ENCODE results near the gene HDAC4. TPM values are rescaled to one million over a fixed set of nuclear protein-coding genes. Genes with fewer than 3 reads are reported as not detected.

Gene HDAC4
- total RNA-seq, 1 experiment from 2014 or later, result 47.6 TPM

- ChIA-PET POLR2A (no interaction called here), RAD21 (ENCODE audit: low non-redundant PET in 1 of 2, low total read pairs in 2 of 2, uncharacterized antibody in 2 of 2, unreplicated experiment in 2 of 2) (no interaction called here), CTCF (no interaction called here)
- H3K27ac ChIP-seq (ENCODE audit: low read depth, low read length), result no peak overlapping the region
- H4K20me1 ChIP-seq (ENCODE audit: insufficient read depth), result no peaks in the 10 kb centered on the region
- TF ChIP-seq ZFX (IDR thresholded peaks at IDR 0.05) (no peak), REST (IDR thresholded peaks at IDR 0.05; ENCODE audit: low read depth) (no peak), FOSL1 (IDR thresholded peaks at IDR 0.05; ENCODE audit: low read depth) (no peak), EZH2phosphoT487 (IDR thresholded peaks at IDR 0.05; ENCODE audit: borderline replicate concordance) (no peak), TCF7L2 (IDR thresholded peaks at IDR 0.05; ENCODE audit: borderline replicate concordance, extremely low read depth, insufficient read depth, insufficient read length) (no peak), ELF1 (IDR thresholded peaks at IDR 0.05; ENCODE audit: borderline replicate concordance, low read depth) (no peak), CEBPB (IDR thresholded peaks at IDR 0.05; ENCODE audit: low read depth) (no peak), SIN3A (IDR thresholded peaks at IDR 0.05; ENCODE audit: low read depth) (no peak), ZNF274 (IDR thresholded peaks at IDR 0.05; ENCODE audit: low read depth, low read length) (no peak), RAD21 (IDR thresholded peaks at IDR 0.05; ENCODE audit: low read depth) (no peak), SRF (IDR thresholded peaks at IDR 0.05; ENCODE audit: low read depth) (no peak)
- TF ChIP-seq, protein P1, sequence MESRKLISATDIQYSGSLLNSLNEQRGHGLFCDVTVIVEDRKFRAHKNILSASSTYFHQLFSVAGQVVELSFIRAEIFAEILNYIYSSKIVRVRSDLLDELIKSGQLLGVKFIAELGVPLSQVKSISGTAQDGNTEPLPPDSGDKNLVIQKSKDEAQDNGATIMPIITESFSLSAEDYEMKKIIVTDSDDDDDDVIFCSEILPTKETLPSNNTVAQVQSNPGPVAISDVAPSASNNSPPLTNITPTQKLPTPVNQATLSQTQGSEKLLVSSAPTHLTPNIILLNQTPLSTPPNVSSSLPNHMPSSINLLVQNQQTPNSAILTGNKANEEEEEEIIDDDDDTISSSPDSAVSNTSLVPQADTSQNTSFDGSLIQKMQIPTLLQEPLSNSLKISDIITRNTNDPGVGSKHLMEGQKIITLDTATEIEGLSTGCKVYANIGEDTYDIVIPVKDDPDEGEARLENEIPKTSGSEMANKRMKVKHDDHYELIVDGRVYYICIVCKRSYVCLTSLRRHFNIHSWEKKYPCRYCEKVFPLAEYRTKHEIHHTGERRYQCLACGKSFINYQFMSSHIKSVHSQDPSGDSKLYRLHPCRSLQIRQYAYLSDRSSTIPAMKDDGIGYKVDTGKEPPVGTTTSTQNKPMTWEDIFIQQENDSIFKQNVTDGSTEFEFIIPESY (IDR thresholded peaks at IDR 0.05; ENCODE audit: extremely low read depth, insufficient replicate concordance, low read length), result no peak
- TF ChIP-seq, protein P2, sequence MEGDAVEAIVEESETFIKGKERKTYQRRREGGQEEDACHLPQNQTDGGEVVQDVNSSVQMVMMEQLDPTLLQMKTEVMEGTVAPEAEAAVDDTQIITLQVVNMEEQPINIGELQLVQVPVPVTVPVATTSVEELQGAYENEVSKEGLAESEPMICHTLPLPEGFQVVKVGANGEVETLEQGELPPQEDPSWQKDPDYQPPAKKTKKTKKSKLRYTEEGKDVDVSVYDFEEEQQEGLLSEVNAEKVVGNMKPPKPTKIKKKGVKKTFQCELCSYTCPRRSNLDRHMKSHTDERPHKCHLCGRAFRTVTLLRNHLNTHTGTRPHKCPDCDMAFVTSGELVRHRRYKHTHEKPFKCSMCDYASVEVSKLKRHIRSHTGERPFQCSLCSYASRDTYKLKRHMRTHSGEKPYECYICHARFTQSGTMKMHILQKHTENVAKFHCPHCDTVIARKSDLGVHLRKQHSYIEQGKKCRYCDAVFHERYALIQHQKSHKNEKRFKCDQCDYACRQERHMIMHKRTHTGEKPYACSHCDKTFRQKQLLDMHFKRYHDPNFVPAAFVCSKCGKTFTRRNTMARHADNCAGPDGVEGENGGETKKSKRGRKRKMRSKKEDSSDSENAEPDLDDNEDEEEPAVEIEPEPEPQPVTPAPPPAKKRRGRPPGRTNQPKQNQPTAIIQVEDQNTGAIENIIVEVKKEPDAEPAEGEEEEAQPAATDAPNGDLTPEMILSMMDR (IDR thresholded peaks at IDR 0.05 in 2 of 3, conservative IDR thresholded peaks at IDR 0.05 in 1 of 3; ENCODE audit: borderline replicate concordance in 1 of 3, insufficient read depth in 1 of 3, low read depth in 2 of 3, low read length in 2 of 3), result no peak
- H3K79me2 ChIP-seq (ENCODE audit: insufficient read depth, low read length), result no peaks in the 10 kb centered on the region
- no TSS peak for BruUV-seq (replicated peaks)
- no peak overlapping the region for H3K4me2 ChIP-seq (ENCODE audit: low read length)
- H3K9me3 ChIP-seq (ENCODE audit: control insufficient read depth in 1 of 2, insufficient read depth in 1 of 2, low read depth in 1 of 2, low read length in 2 of 2), result no peaks in the 10 kb centered on the region
- no peak for ATAC-seq
- H3K4me1 ChIP-seq (ENCODE audit: control insufficient read depth in 1 of 2, insufficient read depth in 2 of 2, low read length in 2 of 2), result peaks cover 12 to 13% of the 10 kb centered on the region in 2 experiments
- intact Hi-C loops (cut with micrococcal nuclease), result no loop called here
- H3K9ac ChIP-seq (ENCODE audit: low read length), result no peak overlapping the region
- H3K36me3 ChIP-seq (ENCODE audit: control insufficient read depth in 1 of 2, insufficient read depth in 2 of 2, low read length in 2 of 2), result no peaks in the 10 kb centered on the region
- H3K27me3 ChIP-seq (ENCODE audit: insufficient read depth, low read length), result no peaks in the 10 kb centered on the region
- no peak for DNase-seq (ENCODE audit: low read depth, low spot score)
- H3K9me2 ChIP-seq (ENCODE audit: insufficient read depth), result no peaks in the 10 kb centered on the region
- no peak overlapping the region for H3K4me3 ChIP-seq (replicated peaks in 1 of 2; ENCODE audit: low read depth in 1 of 2, low read length in 2 of 2)
- no peak overlapping the region for H2AFZ ChIP-seq (ENCODE audit: low read depth, low read length, poor library complexity, severe bottlenecking)
Measured at GRCh38 chr2:239073745-239074530, 326.9 kb downstream of the HDAC4 start.
